HG02943 (cell line): Measurements from ENCODE around the gene PDLIM1.

Experiments
- ATAC-seq: cut with Tn5 transposase; IDR thresholded peaks from one replicate; pipeline ENCODE4 v1.9.1; 2021; ENCODE audit warnings: mild to moderate bottlenecking, low read depth, moderate library complexity; ENCODE audit not compliant: unreplicated experiment

The PDLIM1 gene

DNA sequence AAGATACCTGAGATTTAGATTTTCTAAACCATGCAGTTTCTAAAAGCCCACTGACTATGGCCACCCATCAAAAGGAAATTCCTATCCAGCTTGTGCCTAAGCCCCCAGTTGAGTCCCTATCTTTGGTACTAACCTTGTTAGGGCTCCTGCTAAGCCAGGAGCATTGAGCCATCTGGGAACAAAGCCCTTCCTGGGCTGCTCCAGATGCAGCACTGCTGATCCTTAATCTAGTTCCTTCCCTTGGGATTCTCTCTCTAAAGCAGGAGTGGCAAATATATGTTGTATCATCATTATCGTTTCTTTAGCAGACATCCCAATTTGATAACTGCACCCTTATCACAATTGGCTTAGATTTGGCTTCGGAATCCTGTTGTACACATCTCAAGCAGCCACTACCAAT lies 24.7 kb upstream of the PDLIM1 start:
- no peak for ATAC-seq

- ATAC-seq: no peak
Measured at GRCh38 chr10:95314192-95314918, 23.6 kb upstream of the PDLIM1 start.

- no peak for ATAC-seq
Measured at GRCh38 chr10:95312986-95313495, 22.2 kb upstream of the PDLIM1 start.

DNA sequence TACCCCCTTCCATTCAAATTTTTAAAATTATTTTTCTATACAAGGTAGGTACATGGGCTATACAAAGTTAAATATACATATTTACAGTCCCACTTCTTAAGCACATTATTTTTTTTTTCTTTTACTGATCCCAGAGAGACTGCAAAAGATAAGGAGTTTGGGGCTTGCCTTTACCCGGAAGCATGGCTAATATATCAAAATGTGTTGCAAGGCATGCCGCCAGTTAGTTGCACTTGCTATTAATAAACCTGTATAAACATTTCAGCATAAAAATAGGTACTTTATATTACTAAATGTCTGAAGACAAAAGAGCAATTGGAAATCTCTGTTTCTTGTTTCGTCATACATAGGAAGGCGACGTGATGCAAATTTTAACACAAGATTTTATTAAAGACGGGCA lies 21.5 kb upstream of the PDLIM1 start:
- ATAC-seq: no peak

DNA sequence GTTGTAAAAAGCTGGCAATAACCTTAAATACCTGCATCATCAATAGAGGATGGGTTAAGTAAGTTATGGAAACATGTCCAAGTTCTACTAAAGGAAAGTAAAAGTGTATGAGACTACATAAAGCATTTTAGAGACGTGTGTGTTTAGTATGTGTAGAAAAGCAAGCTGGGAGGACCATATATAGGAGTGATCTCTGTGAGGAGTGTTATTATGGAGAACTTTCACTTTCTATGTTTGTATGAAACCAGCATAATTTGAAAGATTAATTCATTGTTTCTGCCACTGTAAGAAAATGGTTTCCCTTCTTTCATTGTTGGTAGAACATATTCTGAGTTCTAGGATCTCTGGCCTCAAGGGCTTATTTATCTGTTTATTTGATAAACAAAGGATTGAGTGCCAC lies 19.2 kb upstream of the PDLIM1 start:
- no peak for ATAC-seq

- no peak for ATAC-seq
Measured at GRCh38 chr10:95308389-95309302, 17.8 kb upstream of the PDLIM1 start.

DNA sequence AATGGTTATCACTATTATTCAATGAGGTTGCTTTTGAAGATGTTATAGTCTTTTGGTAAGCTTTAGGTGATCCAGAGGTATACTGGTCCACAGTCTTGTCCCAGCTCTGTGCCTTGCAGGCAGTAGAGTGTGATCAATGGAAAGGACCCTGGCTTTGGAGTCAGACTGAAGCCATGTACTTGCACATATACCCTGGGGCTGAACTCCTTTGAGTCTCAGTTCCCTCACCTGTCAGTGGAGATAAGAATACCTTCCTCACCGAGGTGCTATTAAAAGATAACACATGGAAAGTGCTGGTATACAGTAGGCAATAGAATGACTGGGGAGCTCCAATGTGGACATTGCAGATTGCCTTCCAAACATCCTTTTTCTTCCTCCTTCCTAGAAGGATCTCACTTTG lies 16.0 kb upstream of the PDLIM1 start:
- ATAC-seq: no peak

- no peak for ATAC-seq
Measured at GRCh38 chr10:95306318-95306650, 15.5 kb upstream of the PDLIM1 start.

DNA sequence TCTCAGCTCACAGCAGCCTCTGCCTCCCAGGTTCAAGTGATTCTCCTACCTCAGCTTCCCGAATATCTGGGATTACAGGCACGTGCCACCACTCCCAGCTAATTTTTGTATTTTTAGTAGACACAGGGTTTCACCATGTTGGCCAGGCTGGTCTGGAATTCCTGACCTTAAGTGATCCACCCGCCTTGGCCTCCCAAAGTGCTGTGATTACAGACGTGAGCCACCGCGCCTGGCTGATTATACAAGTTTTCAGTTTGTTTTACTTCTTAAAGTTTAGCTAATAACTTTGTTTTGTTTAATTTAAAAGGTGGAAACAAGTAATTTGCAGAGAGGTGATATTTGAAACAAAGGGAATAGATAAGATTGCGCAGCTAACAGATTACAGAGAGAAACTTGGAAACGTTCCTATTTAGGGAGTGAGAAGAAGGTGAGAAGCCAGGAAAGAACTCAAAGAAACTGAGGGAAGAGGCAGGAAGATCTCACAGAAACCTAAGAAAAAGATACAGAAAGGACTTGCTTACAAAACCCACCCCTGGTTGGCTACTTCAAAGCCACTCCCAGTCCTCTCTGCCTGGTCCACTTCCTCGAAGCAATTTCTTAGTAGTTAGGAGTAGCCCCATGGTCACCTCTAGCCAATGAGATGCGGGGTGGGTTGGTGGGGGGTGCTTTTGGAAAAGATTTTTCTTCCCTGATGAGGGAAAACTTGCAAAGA lies 15.0 kb upstream of the PDLIM1 start:
- no peak for ATAC-seq

DNA sequence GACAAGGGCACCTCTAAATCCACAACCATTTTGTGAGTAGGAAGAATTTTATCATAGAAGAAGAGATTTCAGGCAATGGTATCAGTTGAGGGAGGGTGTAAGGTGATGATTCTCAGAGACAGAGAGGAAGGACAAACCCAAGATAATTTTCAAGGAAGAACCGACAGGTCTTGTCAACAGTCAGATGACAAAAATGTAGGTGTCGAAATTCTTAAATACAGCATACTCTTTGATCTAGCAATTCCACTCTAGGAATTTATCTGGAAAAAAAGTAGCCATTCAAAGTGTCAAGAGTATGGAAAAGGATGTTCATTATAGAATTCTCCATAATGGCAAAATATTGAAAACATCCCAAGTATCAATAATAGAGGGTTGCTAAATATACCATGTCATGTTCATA lies 14.2 kb upstream of the PDLIM1 start:
- ATAC-seq: no peak

GRCh38 chr10:95304463-95304862 lies 13.7 kb upstream of the PDLIM1 start:
- no peak for ATAC-seq

DNA sequence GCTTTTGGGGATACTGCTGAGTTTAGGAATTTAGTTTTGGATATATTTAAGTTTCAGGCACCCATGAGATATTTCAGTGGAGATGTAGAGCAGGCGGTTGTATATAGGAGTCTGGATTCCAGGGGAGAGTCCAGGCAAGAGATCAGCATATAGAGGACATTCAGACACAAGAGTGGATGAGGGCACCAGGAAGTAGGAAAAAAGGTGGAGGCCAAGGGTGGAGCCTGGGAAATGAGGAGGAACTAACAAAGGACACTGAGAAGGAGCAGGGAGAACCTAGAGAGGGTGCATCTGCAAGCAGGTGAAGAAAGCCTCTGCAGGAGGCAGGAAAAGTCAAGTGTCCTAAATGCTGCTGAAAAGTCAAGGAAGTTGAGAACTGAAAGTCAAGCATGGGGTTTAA lies 13.1 kb upstream of the PDLIM1 start:
- ATAC-seq: no peak

- no peak for ATAC-seq
Measured at GRCh38 chr10:95303535-95303934, 12.7 kb upstream of the PDLIM1 start.

- no peak for ATAC-seq
Measured at GRCh38 chr10:95300022-95300539, 9.3 kb upstream of the PDLIM1 start.

DNA sequence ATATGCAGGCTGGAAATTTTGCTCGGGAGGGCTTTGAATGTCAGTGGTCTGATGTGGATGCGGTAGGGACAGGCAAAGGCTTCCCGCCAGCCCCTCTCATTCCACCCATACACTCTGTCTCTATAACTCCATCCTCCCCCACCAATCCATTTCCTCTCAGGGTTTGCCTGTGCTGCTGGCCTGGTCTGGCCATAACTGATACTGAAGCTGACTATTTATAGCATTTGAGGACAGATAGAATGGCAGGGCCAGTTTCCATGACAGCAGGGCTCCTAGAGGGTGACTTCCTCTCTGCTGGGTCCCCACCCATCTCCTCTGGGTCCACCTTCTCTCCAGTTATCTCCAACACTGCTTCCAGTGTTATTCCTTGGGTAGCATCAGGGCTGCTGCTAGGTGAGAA lies 6.6 kb upstream of the PDLIM1 start:
- ATAC-seq: no peak

GRCh38 chr10:95296764-95297163 lies 6.0 kb upstream of the PDLIM1 start:
- ATAC-seq: no peak

GRCh38 chr10:95295031-95295755 lies 4.4 kb upstream of the PDLIM1 start:
- ATAC-seq: peak; percentile 76

DNA sequence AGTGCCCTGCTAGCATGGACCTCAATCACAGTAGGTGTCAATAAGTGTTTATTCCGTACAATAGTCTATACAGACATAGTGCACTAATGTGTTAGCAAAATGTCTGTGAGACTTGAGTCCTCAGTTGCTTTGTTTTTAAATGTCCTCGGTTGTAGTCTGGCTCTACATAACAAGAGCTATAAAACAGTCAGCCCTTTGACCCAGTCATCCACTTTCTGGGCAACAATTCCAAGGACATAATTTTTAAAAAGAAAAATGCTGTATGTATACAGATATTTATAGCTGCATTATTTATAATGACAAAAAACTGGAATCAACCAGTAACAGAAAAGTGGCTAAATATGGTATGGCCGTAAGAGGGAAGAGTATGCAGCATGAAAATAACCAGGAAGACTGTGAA lies 2.8 kb upstream of the PDLIM1 start:
- ATAC-seq: no peak

GRCh38 chr10:95291365-95292039 lies 699 bp upstream of the PDLIM1 start:
- no peak for ATAC-seq
